Fibroblast of lung (primary cell): Measurements from ENCODE around the gene LDLRAD3. TPM values are rescaled to one million over a fixed set of nuclear protein-coding genes. Genes with fewer than 3 reads are reported as not detected.

ENCODE experiments used
- DNase-seq, 2 donors: peaks; one replicate each; pipeline versions ENCODE4 v3.0.0 to v3.0.0-alpha.2; 2010; ENCODE audit warnings: low read depth in 2 of 2
- H2AFZ ChIP-seq: 2 replicates; pipeline ENCODE4 v1.5.1; 2012; ENCODE audit warnings: low read length, control low read depth, inconsistent platforms
- H3K27ac ChIP-seq: 2 replicates; pipeline ENCODE4 v1.5.1; 2011; ENCODE audit warnings: low read length, control low read depth; ENCODE audit not compliant: insufficient read depth
- H3K27me3 ChIP-seq: 2 replicates; pipeline ENCODE4 v1.5.1; 2011; ENCODE audit warnings: mild to moderate bottlenecking, low read length; ENCODE audit not compliant: control insufficient read depth, insufficient read depth
- H3K36me3 ChIP-seq: 2 replicates; pipeline ENCODE4 v1.5.1; 2011; ENCODE audit warnings: low read length; ENCODE audit not compliant: control insufficient read depth, insufficient read depth
- H3K4me1 ChIP-seq: 2 replicates; pipeline ENCODE4 v1.5.1; 2011; ENCODE audit warnings: low read length; ENCODE audit not compliant: control insufficient read depth, insufficient read depth; ENCODE audit errors: extremely low read depth
- H3K4me2 ChIP-seq: 2 replicates; pipeline ENCODE4 v1.5.1; 2011; ENCODE audit warnings: low read length, control low read depth; ENCODE audit not compliant: insufficient read depth; ENCODE audit errors: extremely low read depth
- H3K4me3 ChIP-seq, 4 experiments: fragments of 200-600 bp in 1 of 4; sonication (generic) in 1 of 4; replicated peaks in 1 of 4; 2 replicates each; pipeline ENCODE4 v1.5.1; 2011 to 2016; ENCODE audit warnings: low read length in 4 of 4, low read depth in 3 of 4, mild to moderate bottlenecking in 3 of 4, control low read depth in 2 of 4, inconsistent platforms in 1 of 4, mixed read lengths in 1 of 4; ENCODE audit not compliant: insufficient read depth in 1 of 4; ENCODE audit errors: control extremely low read depth in 1 of 4
- H3K79me2 ChIP-seq: 2 replicates; pipeline ENCODE4 v1.5.1; 2012; ENCODE audit warnings: mild to moderate bottlenecking, low read length, inconsistent platforms; ENCODE audit not compliant: control insufficient read depth, insufficient read depth
- H3K9ac ChIP-seq: 2 replicates; pipeline ENCODE4 v1.5.1; 2011; ENCODE audit warnings: mild to moderate bottlenecking, low read length, control low read depth; ENCODE audit not compliant: insufficient read depth
- H3K9me3 ChIP-seq: 2 replicates; pipeline ENCODE4 v1.5.1; 2012; ENCODE audit warnings: low read depth, low read length; ENCODE audit not compliant: control insufficient read depth, insufficient read depth
- H4K20me1 ChIP-seq: 2 replicates; pipeline ENCODE4 v1.5.1; 2011; ENCODE audit warnings: low read length; ENCODE audit not compliant: control insufficient read depth, insufficient read depth; ENCODE audit errors: extremely low read depth
- CTCF ChIP-seq, 2 donors: IDR thresholded peaks in 1 of 2; conservative IDR thresholded peaks in 1 of 2; 1 replicate in 1 of 2; 2 replicates in 1 of 2; pipeline ENCODE4 v1.5.1; 2011 to 2012; ENCODE audit warnings: low read length in 2 of 2, control low read depth in 1 of 2, inconsistent platforms in 1 of 2, low read depth in 1 of 2, mild to moderate bottlenecking in 1 of 2
- EZH2 ChIP-seq: IDR thresholded peaks from 2 replicates; pipeline ENCODE4 v1.5.1; 2012; ENCODE audit warnings: low read length, control low read depth, mild to moderate bottlenecking; ENCODE audit errors: missing control alignments
- polyA plus RNA-seq, 2 donors: library from polyadenylated mRNA; depleted of rRNA in 1 of 2; stranded (reverse) in 1 of 2; unstranded in 1 of 2; fragments of >200 nt; gene quantifications; 2 replicates each; pipeline ENCODE4 v1.2.1, GENCODE V29; 2011 to 2012; ENCODE audit warnings: missing spikeins in 1 of 2
- total RNA-seq: library from RNA; depleted of rRNA; stranded (reverse); fragments of >200 nt; gene quantifications from 2 replicates; pipeline ENCODE4 v1.2.1, GENCODE V29; 2014

The LDLRAD3 gene
- total and polyA plus RNA-seq, 2 donors (not counting 1 experiment from before 2014, with no cell fraction given): 3.8 to 7.8 TPM

- no peak overlapping the region for H3K27ac ChIP-seq
- TF ChIP-seq EZH2: no peak
- no peak for TF ChIP-seq CTCF (conservative IDR thresholded peaks at IDR 0.05 in 1 of 2, IDR thresholded peaks at IDR 0.05 in 1 of 2; ENCODE audit: low read depth in 1 of 2, low read length in 2 of 2)
- H3K27me3 ChIP-seq: no peaks in the 10 kb centered on the region
- H3K4me2 ChIP-seq: no peak overlapping the region
- H3K36me3 ChIP-seq: no peaks in the 10 kb centered on the region
- no peaks in the 10 kb centered on the region for H3K79me2 ChIP-seq
- H2AFZ ChIP-seq: no peak overlapping the region
- H3K4me3 ChIP-seq: no peak overlapping the region
- no peaks in the 10 kb centered on the region for H4K20me1 ChIP-seq
- H3K9ac ChIP-seq: no peak overlapping the region
- DNase-seq: no peak
- no peaks in the 10 kb centered on the region for H3K4me1 ChIP-seq
- no peaks in the 10 kb centered on the region for H3K9me3 ChIP-seq
Measured at GRCh38 chr11:36201411-36201810, 257.5 kb downstream of the LDLRAD3 start.

GRCh38 chr11:36205536-36205935 is 261.7 kb downstream of the LDLRAD3 start:
- H3K4me1 ChIP-seq: no peaks in the 10 kb centered on the region
- H3K9ac ChIP-seq: no peak overlapping the region
- H3K4me2 ChIP-seq: no peak overlapping the region
- H3K36me3 ChIP-seq: no peaks in the 10 kb centered on the region
- no peak overlapping the region for H3K27ac ChIP-seq
- no peaks in the 10 kb centered on the region for H3K9me3 ChIP-seq
- H2AFZ ChIP-seq: no peak overlapping the region
- no peak overlapping the region for H3K4me3 ChIP-seq
- H3K27me3 ChIP-seq: no peaks in the 10 kb centered on the region
- no peaks in the 10 kb centered on the region for H4K20me1 ChIP-seq
- DNase-seq: no peak
- H3K79me2 ChIP-seq: no peaks in the 10 kb centered on the region
- no peak for TF ChIP-seq CTCF (conservative IDR thresholded peaks at IDR 0.05 in 1 of 2, IDR thresholded peaks at IDR 0.05 in 1 of 2; ENCODE audit: low read depth in 1 of 2, low read length in 2 of 2)
- no peak for TF ChIP-seq EZH2

GRCh38 chr11:36210529-36210928 is 266.7 kb downstream of the LDLRAD3 start:
- Histone ChIP-seq H3K27me3 (no peaks in the 10 kb centered on the region), H3K27ac (no peak overlapping the region)

More at GRCh38 chr11:36210529-36210928, 266.7 kb downstream of the LDLRAD3 start:
- H3K36me3 ChIP-seq: no peaks in the 10 kb centered on the region
- DNase-seq: no peak
- H3K9ac ChIP-seq: no peak overlapping the region
- H3K9me3 ChIP-seq: no peaks in the 10 kb centered on the region
- H4K20me1 ChIP-seq: no peaks in the 10 kb centered on the region
- no peaks in the 10 kb centered on the region for H3K4me1 ChIP-seq
- H2AFZ ChIP-seq: no peak overlapping the region
- TF ChIP-seq EZH2 (no peak), CTCF (conservative IDR thresholded peaks at IDR 0.05 in 1 of 2, IDR thresholded peaks at IDR 0.05 in 1 of 2; ENCODE audit: low read depth in 1 of 2, low read length in 2 of 2) (no peak)
- H3K79me2 ChIP-seq: no peaks in the 10 kb centered on the region
- H3K4me3 ChIP-seq: no peak overlapping the region
- H3K4me2 ChIP-seq: no peak overlapping the region
